ENCODE measurements around the gene C22orf39.

DNA sequence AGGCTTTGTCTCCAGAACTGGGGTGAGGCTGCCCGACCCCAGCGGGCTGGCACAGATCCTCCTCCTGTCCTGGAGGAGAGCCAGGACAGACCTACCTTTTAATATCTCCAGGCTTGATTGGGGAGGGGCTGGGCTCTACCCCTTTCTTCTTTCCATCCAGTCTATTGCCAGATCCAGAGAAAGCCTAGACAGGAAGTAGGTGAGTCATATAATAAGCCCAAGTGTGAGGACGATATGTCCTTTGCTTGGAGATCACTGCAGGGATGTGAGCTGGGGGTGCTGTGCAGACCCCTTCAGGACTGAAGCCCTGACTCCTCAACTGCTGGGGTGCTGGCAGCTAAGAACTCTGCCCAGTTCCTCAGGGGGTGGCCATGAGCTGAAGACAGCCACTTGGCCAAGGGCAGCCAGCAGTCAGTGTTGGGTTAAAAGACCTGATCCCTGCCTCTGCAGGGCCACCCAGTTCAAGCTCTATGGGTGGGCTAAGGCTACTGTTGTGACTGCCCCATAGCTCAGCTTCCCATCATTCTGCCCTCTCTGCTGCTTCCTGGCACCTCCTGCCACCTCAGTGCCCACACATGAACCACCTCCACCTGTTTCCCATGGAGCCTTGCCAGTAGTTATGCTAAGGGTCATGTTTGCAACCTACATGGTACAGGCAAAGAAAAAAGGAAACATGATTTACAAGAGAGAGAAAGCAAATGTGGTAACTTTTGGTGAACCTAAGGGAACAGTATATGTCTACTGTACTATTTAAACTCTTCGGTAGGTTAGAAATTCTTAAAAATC is 8.3 kb upstream of the C22orf39 start:
- TF ChIP-seq CTCF (IDR thresholded peaks at IDR 0.05; ENCODE audit: low read depth, low read length, poor library complexity, severe bottlenecking) (no peak), EZH2phosphoT487 (IDR thresholded peaks at IDR 0.05; ENCODE audit: borderline replicate concordance, low read length) (no peak)
